T-cell (primary cell): ENCODE data around the gene TTLL11. TPM values are rescaled to one million over a fixed set of nuclear protein-coding genes. Genes with fewer than 3 reads are reported as not detected.

Experiments
- ATAC-seq, 4 experiments: fragments of 200-7000 bp in 3 of 4; fragments of 150-1000 bp in 1 of 4; cut with Tn5 transposase; replicated peaks in 1 of 4; 1 replicate in 3 of 4; 2 replicates in 1 of 4; pipeline ENCODE4 v1.10.0; 2021; ENCODE audit warnings: moderate library complexity in 3 of 4, mild to moderate bottlenecking in 2 of 4, moderate number of reproducible peaks in 1 of 4
- CTCF ChIA-PET, 2 donors: fragments of 300-600 bp; sonication (Branson Sonifier 250); formaldehyde crosslinking; loops; one replicate each; lab custom pipeline; 2022; ENCODE audit warnings: antibody characterized with exemption in 2 of 2; lab: Charles Lee
- POLR2A ChIA-PET, 2 donors: fragments of 300-600 bp; sonication (Branson Sonifier 250); formaldehyde crosslinking; loops; one replicate each; lab custom pipeline; 2022; ENCODE audit warnings: antibody characterized with exemption in 2 of 2; lab: Charles Lee
- DNase-seq, 35 experiments: peaks; one replicate each; pipeline versions ENCODE4 v3.0.0 to v3.0.0-alpha.2; 2013 to 2023
- H3K27ac ChIP-seq: one replicate; pipeline ENCODE4 v1.5.1; 2013; ENCODE audit warnings: low read length
- H3K27me3 ChIP-seq, 2 experiments: replicated peaks in 1 of 2; 1 replicate in 1 of 2; 2 replicates in 1 of 2; pipeline versions ENCODE4 v1.6.1 to v1.7.0; 2013; ENCODE audit warnings: low read length in 1 of 2, mixed read lengths in 1 of 2; ENCODE audit not compliant: control insufficient read depth in 2 of 2, insufficient read depth in 2 of 2; ENCODE audit errors: extremely low read depth in 1 of 2
- H3K36me3 ChIP-seq, 2 donors: 1 replicate in 1 of 2; 2 replicates in 1 of 2; pipeline versions ENCODE4 v1.6.1 to v1.7.0; 2013; ENCODE audit warnings: low read length in 1 of 2; ENCODE audit not compliant: control insufficient read depth in 2 of 2, insufficient read depth in 1 of 2; ENCODE audit errors: extremely low read depth in 1 of 2
- H3K4me1 ChIP-seq, 2 experiments: 1 replicate in 1 of 2; 2 replicates in 1 of 2; pipeline versions ENCODE4 v1.6.1 to v1.7.0; 2013; ENCODE audit warnings: low read length in 2 of 2, mixed read lengths in 1 of 2; ENCODE audit not compliant: insufficient read depth in 2 of 2, control insufficient read depth in 1 of 2; ENCODE audit errors: extremely low read depth in 1 of 2
- H3K4me3 ChIP-seq, 2 donors: 1 replicate in 1 of 2; 2 replicates in 1 of 2; pipeline versions ENCODE4 v1.5.1 to v1.7.0; 2013; ENCODE audit warnings: mild to moderate bottlenecking in 2 of 2, low read length in 1 of 2, moderate library complexity in 1 of 2; ENCODE audit not compliant: control insufficient read depth in 1 of 2; ENCODE audit errors: extremely low read depth in 1 of 2
- H3K9me3 ChIP-seq: 2 replicates; pipeline ENCODE4 v1.7.0; 2013
- H3K27ac Mint-ChIP-seq, 2 donors: one replicate each; pipeline ENCODE4 v1.8.0; 2020 to 2021; ENCODE audit warnings: mild to moderate bottlenecking in 2 of 2, mixed read lengths in 2 of 2
- H3K27me3 Mint-ChIP-seq, 2 donors: one replicate each; pipeline ENCODE4 v1.8.0; 2021 to 2022; ENCODE audit warnings: mixed read lengths in 2 of 2
- H3K36me3 Mint-ChIP-seq: one replicate; pipeline ENCODE4 v1.8.0; 2021; ENCODE audit warnings: mixed read lengths
- H3K4me1 Mint-ChIP-seq, 3 donors: one replicate each; pipeline ENCODE4 v1.8.0; 2020 to 2022; ENCODE audit warnings: mixed read lengths in 3 of 3, mild to moderate bottlenecking in 1 of 3
- H3K4me3 Mint-ChIP-seq, 3 donors: one replicate each; pipeline ENCODE4 v1.8.0; 2020 to 2022; ENCODE audit warnings: mild to moderate bottlenecking in 3 of 3, mixed read lengths in 3 of 3, moderate library complexity in 3 of 3
- H3K9me3 Mint-ChIP-seq, 3 donors: one replicate each; pipeline ENCODE4 v1.8.0; 2020 to 2022; ENCODE audit warnings: mixed read lengths in 3 of 3
- WGBS: methylation state at CpG from one replicate; pipeline ENCODE4 v1.1.5; 2013; ENCODE audit warnings: missing lambda C conversion rate; ENCODE audit not compliant: insufficient coverage; 5-methylcytosine and 5-hydroxymethylcytosine counted together
- total RNA-seq, 35 experiments: library from RNA in 6 of 35; stranded (reverse) in 6 of 35; fragments of 120-200 nt in 1 of 35; gene quantifications; one replicate each; pipeline versions ENCODE4 v1.2.1 to v1.2.4 and lab custom pipeline; 2013 to 2026

Gene TTLL11
- total RNA-seq, 5 donors from 2014 or later (not counting 1 experiment from before 2014, with no cell fraction given) = 3.4 to 4.8 (median 4.6) TPM

- Histone ChIP-seq H3K4me1 (no peaks in the 10 kb centered on the region), H3K36me3 (no peaks in the 10 kb centered on the region), H3K27ac (no peak overlapping the region), H3K9me3 (no peaks in the 10 kb centered on the region), H3K27me3 (peaks cover 0 to 6% of the 10 kb centered on the region in 2 experiments), H3K4me3 (no peak overlapping the region)
- ATAC-seq (no peak), DNase-seq (no peak)
- WGBS = no CpG with 5 or more reads among the region's 2 CpGs
- H3K4me3 Mint-ChIP-seq = no peak overlapping the region
- no peaks in the 10 kb centered on the region for H3K4me1 Mint-ChIP-seq
- peaks cover 7 to 9% (median 7%) of the 10 kb centered on the region in 3 donors for H3K9me3 Mint-ChIP-seq
- H3K36me3 Mint-ChIP-seq = peaks cover 4% of the 10 kb centered on the region
- ChIA-PET CTCF (interaction anchor here in 1 of 2 donors (0.9 kb wide), 1 partner anchor 68 kb away, joined by 5 read pairs; no protein-coding TSS in a partner anchor), POLR2A (no interaction called here)
- no peaks in the 10 kb centered on the region for H3K27me3 Mint-ChIP-seq
- no peak overlapping the region for H3K27ac Mint-ChIP-seq
Observed at GRCh38 chr9:122106576-122106975, 13.5 kb upstream of the TTLL11 start.

- peaks cover 4% of the 10 kb centered on the region for H3K36me3 Mint-ChIP-seq
- Histone ChIP-seq H3K9me3 (no peaks in the 10 kb centered on the region), H3K36me3 (no peaks in the 10 kb centered on the region), H3K4me3 (no peak overlapping the region), H3K27ac (no peak overlapping the region), H3K4me1 (peaks cover 0 to 5% of the 10 kb centered on the region in 2 experiments), H3K27me3 (peaks cover 0 to 19% of the 10 kb centered on the region in 2 experiments)
- H3K4me1 Mint-ChIP-seq = peaks cover 1 to 6% (median 4%) of the 10 kb centered on the region in 3 donors
- POLR2A ChIA-PET = no interaction called here
- no CpG with 5 or more reads among the region's 1 CpG for WGBS
- H3K27ac Mint-ChIP-seq = no peak overlapping the region
- ATAC-seq (no peak), DNase-seq (no peak)
- no peak overlapping the region for H3K4me3 Mint-ChIP-seq
- H3K27me3 Mint-ChIP-seq = peaks cover 3 to 6% of the 10 kb centered on the region in 2 donors
- CTCF ChIA-PET = interaction anchor here in 1 of 2 donors (0.9 kb wide), 1 partner anchor 14 kb away, joined by 3 read pairs; no protein-coding TSS in a partner anchor
- H3K9me3 Mint-ChIP-seq = peaks cover 7 to 9% (median 7%) of the 10 kb centered on the region in 3 donors
Observed at GRCh38 chr9:122103985-122104384, 10.9 kb upstream of the TTLL11 start.

- Mint-ChIP-seq H3K36me3 (peaks cover 4% of the 10 kb centered on the region), H3K4me3 (no peak overlapping the region), H3K27ac (no peak overlapping the region), H3K9me3 (peaks cover 7 to 9% (median 7%) of the 10 kb centered on the region in 3 donors), H3K4me1 (peaks cover 1 to 6% (median 4%) of the 10 kb centered on the region in 3 donors), H3K27me3 (peaks cover 3 to 10% of the 10 kb centered on the region in 2 donors)
- no peaks in the 10 kb centered on the region for H3K9me3 ChIP-seq
- H3K27ac ChIP-seq = no peak overlapping the region
- peaks cover 0 to 20% of the 10 kb centered on the region in 2 experiments for H3K27me3 ChIP-seq
- ATAC-seq (no peak), DNase-seq (no peak)
- no CpG with 5 or more reads among the region's 2 CpGs for WGBS
- no peaks in the 10 kb centered on the region for H3K36me3 ChIP-seq
- H3K4me3 ChIP-seq = no peak overlapping the region
- peaks cover 0 to 5% of the 10 kb centered on the region in 2 experiments for H3K4me1 ChIP-seq
- POLR2A ChIA-PET = no interaction called here
- CTCF ChIA-PET = no interaction called here
Observed at GRCh38 chr9:122102156-122102555, 9.0 kb upstream of the TTLL11 start.

GRCh38 chr9:122100756-122101155 lies 7.6 kb upstream of the TTLL11 start:
- Mint-ChIP-seq H3K36me3 (peaks cover 4% of the 10 kb centered on the region), H3K27ac (no peak overlapping the region), H3K9me3 (peaks cover 7 to 9% (median 7%) of the 10 kb centered on the region in 3 donors), H3K4me3 (no peak overlapping the region), H3K4me1 (peaks cover 1 to 6% (median 4%) of the 10 kb centered on the region in 3 donors), H3K27me3 (peaks cover 9 to 10% of the 10 kb centered on the region in 2 donors)
- ChIA-PET CTCF (interaction anchor here in 1 of 2 donors (1.2 kb wide), 1 partner anchor 250 kb away, joined by 5 read pairs; no protein-coding TSS in a partner anchor), POLR2A (no interaction called here)
- peaks cover 0 to 22% of the 10 kb centered on the region in 2 experiments for H3K27me3 ChIP-seq
- no peaks in the 10 kb centered on the region for H3K9me3 ChIP-seq
- DNase-seq (no peak), ATAC-seq (no peak)
- no peak overlapping the region for H3K27ac ChIP-seq
- peaks cover 0 to 5% of the 10 kb centered on the region in 2 experiments for H3K4me1 ChIP-seq
- WGBS = 93% methylated on average over 5 of the region's 7 CpGs
- no peak overlapping the region for H3K4me3 ChIP-seq
- no peaks in the 10 kb centered on the region for H3K36me3 ChIP-seq

GRCh38 chr9:122099271-122099869 lies 6.3 kb upstream of the TTLL11 start:
- 41% methylated on average over 10 of the region's 16 CpGs for WGBS
- POLR2A ChIA-PET = no interaction called here
- H3K4me1 ChIP-seq = peaks cover 0 to 12% of the 10 kb centered on the region in 2 experiments

GRCh38 chr9:122097679-122098315 lies 4.7 kb upstream of the TTLL11 start:
- Mint-ChIP-seq H3K36me3 (no peaks in the 10 kb centered on the region), H3K9me3 (no peaks in the 10 kb centered on the region), H3K27ac (no peak overlapping the region), H3K27me3 (peaks cover 9 to 10% of the 10 kb centered on the region in 2 donors), H3K4me3 (no peak overlapping the region), H3K4me1 (peaks cover 18 to 20% (median 20%) of the 10 kb centered on the region in 3 donors)
- Histone ChIP-seq H3K27me3 (peaks cover 2 to 24% of the 10 kb centered on the region in 2 experiments), H3K27ac (no peak overlapping the region), H3K4me3 (no peak overlapping the region), H3K4me1 (peaks cover 2 to 21% of the 10 kb centered on the region in 2 experiments), H3K36me3 (no peaks in the 10 kb centered on the region), H3K9me3 (no peaks in the 10 kb centered on the region)
- WGBS = 88% methylated on average over 5 of the region's 8 CpGs
- ChIA-PET POLR2A (no interaction called here), CTCF (interaction anchor here (0.5 to 3.3 kb wide), 12 partner anchors 10 to 718 kb away, joined by 3 to 42 read pairs (median 4); no protein-coding TSS in a partner anchor)
- no peak for DNase-seq
- ATAC-seq = no peak

More at GRCh38 chr9:122099271-122099869, 6.3 kb upstream of the TTLL11 start:
- H3K4me1 Mint-ChIP-seq = peaks cover 13 to 16% (median 14%) of the 10 kb centered on the region in 3 donors
- Histone ChIP-seq H3K4me3 (no peak overlapping the region), H3K36me3 (no peaks in the 10 kb centered on the region), H3K9me3 (no peaks in the 10 kb centered on the region), H3K27ac (no peak overlapping the region), H3K27me3 (peaks cover 2 to 22% of the 10 kb centered on the region in 2 experiments)
- H3K27ac Mint-ChIP-seq = no peak overlapping the region
- CTCF ChIA-PET = interaction anchor here (0.6 to 3.3 kb wide), 24 partner anchors 8 to 1357 kb away, joined by 3 to 42 read pairs (median 5); partner anchors contain the start of genes MRRF (in 1 of the 2) and RBM18 (in 1 of the 2)
- H3K36me3 Mint-ChIP-seq = peaks cover 4% of the 10 kb centered on the region
- H3K4me3 Mint-ChIP-seq = peak overlapping the region in 2 of 3 donors; percentile 22 to 34
- DNase-seq (peak; percentile 44 to 88 (median 73)), ATAC-seq (peak; percentile 76 to 92 (median 84))
- H3K27me3 Mint-ChIP-seq = peaks cover 9 to 10% of the 10 kb centered on the region in 2 donors
- H3K9me3 Mint-ChIP-seq = peaks cover 7 to 9% (median 7%) of the 10 kb centered on the region in 3 donors
